Epithelial cell of esophagus (primary cell): ENCODE data around the gene MXRA8.

ENCODE experiments used
- DNase-seq: peaks from one replicate; pipeline ENCODE4 v3.0.0; 2010; ENCODE audit warnings: low read depth
- H3K4me3 ChIP-seq: 2 replicates; pipeline ENCODE4 v1.5.1; 2011; ENCODE audit warnings: mild to moderate bottlenecking, low read length, control low read depth
- TF ChIP-seq, protein P1 (sequence below): IDR thresholded peaks from 2 replicates; pipeline ENCODE4 v1.5.1; 2011; ENCODE audit warnings: low read depth, mild to moderate bottlenecking, low read length, control low read depth, inconsistent platforms; ENCODE audit not compliant: insufficient read depth; ENCODE audit errors: missing control alignments

Gene MXRA8

DNA sequence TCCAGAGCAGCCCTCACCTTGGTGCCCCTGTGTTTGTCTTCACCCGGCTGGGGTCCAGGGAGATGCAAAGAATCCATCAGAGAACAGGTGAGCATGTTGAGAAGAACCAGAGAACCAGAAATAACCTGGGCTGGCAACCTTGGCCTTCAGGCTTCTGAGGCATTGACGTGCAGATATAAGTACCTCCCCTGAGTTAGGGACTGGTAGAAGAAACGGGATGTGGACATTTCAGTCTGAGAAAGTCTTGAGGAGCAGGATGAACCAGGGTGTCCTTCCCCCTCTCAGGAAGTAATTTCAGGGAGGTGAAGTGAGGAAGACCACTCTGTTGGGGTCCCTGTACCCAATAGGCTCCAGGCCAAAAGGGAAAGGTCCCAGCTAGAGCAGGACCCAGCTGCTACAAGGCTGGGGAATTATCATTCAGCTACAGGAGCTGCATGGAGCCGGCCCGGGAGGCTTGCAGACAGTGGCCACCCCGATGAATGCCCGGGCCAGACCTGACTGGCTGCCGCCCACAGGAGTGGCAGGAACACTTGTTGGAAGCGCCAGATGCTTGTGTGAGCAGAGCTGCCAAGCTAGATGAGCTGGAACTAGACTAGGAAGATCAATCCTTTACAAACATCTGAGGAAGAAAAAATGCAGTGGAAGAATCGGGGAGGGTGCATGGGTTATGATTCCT lies 18.3 kb upstream of the MXRA8 start:
- TF ChIP-seq, protein P1, sequence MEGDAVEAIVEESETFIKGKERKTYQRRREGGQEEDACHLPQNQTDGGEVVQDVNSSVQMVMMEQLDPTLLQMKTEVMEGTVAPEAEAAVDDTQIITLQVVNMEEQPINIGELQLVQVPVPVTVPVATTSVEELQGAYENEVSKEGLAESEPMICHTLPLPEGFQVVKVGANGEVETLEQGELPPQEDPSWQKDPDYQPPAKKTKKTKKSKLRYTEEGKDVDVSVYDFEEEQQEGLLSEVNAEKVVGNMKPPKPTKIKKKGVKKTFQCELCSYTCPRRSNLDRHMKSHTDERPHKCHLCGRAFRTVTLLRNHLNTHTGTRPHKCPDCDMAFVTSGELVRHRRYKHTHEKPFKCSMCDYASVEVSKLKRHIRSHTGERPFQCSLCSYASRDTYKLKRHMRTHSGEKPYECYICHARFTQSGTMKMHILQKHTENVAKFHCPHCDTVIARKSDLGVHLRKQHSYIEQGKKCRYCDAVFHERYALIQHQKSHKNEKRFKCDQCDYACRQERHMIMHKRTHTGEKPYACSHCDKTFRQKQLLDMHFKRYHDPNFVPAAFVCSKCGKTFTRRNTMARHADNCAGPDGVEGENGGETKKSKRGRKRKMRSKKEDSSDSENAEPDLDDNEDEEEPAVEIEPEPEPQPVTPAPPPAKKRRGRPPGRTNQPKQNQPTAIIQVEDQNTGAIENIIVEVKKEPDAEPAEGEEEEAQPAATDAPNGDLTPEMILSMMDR, result no peak
- DNase-seq, result no peak
- H3K4me3 ChIP-seq, result no peak overlapping the region

- TF ChIP-seq, protein P1, result peak; percentile 23
- peak; percentile 100 for DNase-seq
- H3K4me3 ChIP-seq, result peak within 1 kb of the TSS; percentile 80
These were observed 16.7 kb upstream of the MXRA8 start, which contains the start of gene AURKAIP1 for GRCh38 chr1:1374929-1375662. Gene AURKAIP1 (minus strand): TSS chr1:1375207. CDS start chr1:1374756, 451 bp downstream.

DNA sequence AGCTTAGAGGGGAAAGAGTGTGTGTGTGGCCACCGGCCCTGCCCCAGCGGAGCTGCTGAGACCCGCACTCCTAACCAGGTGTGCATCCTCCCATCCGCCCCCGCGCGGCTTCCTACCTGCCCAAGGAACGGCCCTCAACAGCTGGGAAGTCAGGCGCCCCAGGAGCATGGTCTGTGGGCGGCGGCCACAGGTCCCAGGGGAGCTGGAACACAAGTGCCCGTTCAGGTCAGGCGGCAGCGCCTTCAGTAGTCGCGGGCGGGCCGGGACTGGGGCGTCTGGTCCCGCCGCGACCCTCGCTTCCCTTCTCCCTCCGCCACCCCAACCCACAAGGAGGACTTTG lies 16.2 kb upstream of the MXRA8 start:
- peak overlapping the region; percentile 80 for H3K4me3 ChIP-seq
- DNase-seq, result peak; percentile 32
- TF ChIP-seq, protein P1, result no peak

- no peak for DNase-seq
- H3K4me3 ChIP-seq, result peak overlapping the region; percentile 80
- TF ChIP-seq, protein P1, result no peak
These were observed 15.6 kb upstream of the MXRA8 start for GRCh38 chr1:1373815-1374588.

- TF ChIP-seq, protein P1, result no peak
- H3K4me3 ChIP-seq, result peak overlapping the region; percentile 80
These were observed 14.9 kb upstream of the MXRA8 start for GRCh38 chr1:1373051-1373814.

More at GRCh38 chr1:1373051-1373814, 14.9 kb upstream of the MXRA8 start:
- DNase-seq, result no peak
